Lung (tissue), 12 donors: ENCODE data around the gene ULK2. TPM values are rescaled to one million over a fixed set of nuclear protein-coding genes. Genes with fewer than 3 reads are reported as not detected.

ENCODE experiments used
- ATAC-seq: fragments of 200-7000 bp; cut with Tn5 transposase; one replicate; pipeline ENCODE4 v1.9.1; 2020; ENCODE audit warnings: moderate number of reproducible peaks; ENCODE audit not compliant: insufficient read depth, low FRiP score
- DNase-seq, 3 donors: peaks; one replicate each; pipeline ENCODE4 v3.0.0-alpha.2; 2013 to 2017
- H3K27ac ChIP-seq, 2 donors: one replicate each; pipeline ENCODE4 v1.5.1; 2013; ENCODE audit warnings: mild to moderate bottlenecking in 2 of 2, moderate library complexity in 2 of 2, control low read depth in 1 of 2, inconsistent platforms in 1 of 2, low read depth in 1 of 2, low read length in 1 of 2
- H3K27me3 ChIP-seq, 3 donors: one replicate each; pipeline ENCODE4 v1.5.1; 2013; ENCODE audit warnings: low read length in 2 of 3; ENCODE audit not compliant: control insufficient read depth in 3 of 3, insufficient read depth in 3 of 3
- H3K36me3 ChIP-seq, 4 donors: one replicate each; pipeline ENCODE4 v1.5.1; 2013; ENCODE audit warnings: low read length in 4 of 4, mild to moderate bottlenecking in 1 of 4, moderate library complexity in 1 of 4; ENCODE audit not compliant: control insufficient read depth in 4 of 4, insufficient read depth in 4 of 4
- H3K4me1 ChIP-seq, 5 donors: one replicate each; pipeline ENCODE4 v1.5.1; 2013; ENCODE audit warnings: low read length in 5 of 5, mild to moderate bottlenecking in 2 of 5, moderate library complexity in 1 of 5; ENCODE audit not compliant: control insufficient read depth in 5 of 5, insufficient read depth in 5 of 5
- H3K4me3 ChIP-seq: one replicate; pipeline ENCODE4 v1.5.1; 2013; ENCODE audit warnings: mild to moderate bottlenecking, control low read depth, moderate library complexity
- H3K9ac ChIP-seq, 2 donors: one replicate each; pipeline ENCODE4 v1.5.1; 2013; ENCODE audit warnings: low read length in 2 of 2, control low read depth in 1 of 2; ENCODE audit not compliant: insufficient read depth in 1 of 2
- H3K9me3 ChIP-seq, 4 donors: one replicate each; pipeline ENCODE4 v1.5.1; 2013; ENCODE audit warnings: low read length in 3 of 4, mild to moderate bottlenecking in 1 of 4, moderate library complexity in 1 of 4; ENCODE audit not compliant: control insufficient read depth in 4 of 4, insufficient read depth in 3 of 4
- WGBS, 2 donors: extraction: QIAGEN DNeasy Blood & Tissue Kit; methylation state at CpG; one replicate each; pipeline ENCODE4 v1.1.7; 2013; 5-methylcytosine and 5-hydroxymethylcytosine counted together
- polyA plus RNA-seq, 2 donors: library from polyadenylated mRNA; stranded (reverse); fragments of 200-250 nt; gene quantifications; one replicate each; pipeline ENCODE4 v1.2.1, GENCODE V29; 2013
- total RNA-seq, 2 donors: library from RNA; depleted of rRNA in 1 of 2; stranded (reverse); fragments of >200 nt in 1 of 2; gene quantifications; one replicate each; pipeline ENCODE4 v1.2.1, GENCODE V29; 2014 to 2021
- TF ChIP-seq, protein P1 (sequence below): IDR thresholded peaks from 2 replicates; pipeline ENCODE4 v1.5.1; 2012; ENCODE audit warnings: mild to moderate bottlenecking; ENCODE audit errors: control extremely low read depth, extremely low read depth
- donor health status: control.
- donor health status: control.
- donor health status: Bipolar disorder and iron deficiency.
- donor health status: healthy.
- donor health status: DM: yes; HTN: yes; CAD: no.

ULK2 gene
- total and polyA plus RNA-seq, 4 donors, result 5.8 to 61.4 (median 16.5) TPM

DNA sequence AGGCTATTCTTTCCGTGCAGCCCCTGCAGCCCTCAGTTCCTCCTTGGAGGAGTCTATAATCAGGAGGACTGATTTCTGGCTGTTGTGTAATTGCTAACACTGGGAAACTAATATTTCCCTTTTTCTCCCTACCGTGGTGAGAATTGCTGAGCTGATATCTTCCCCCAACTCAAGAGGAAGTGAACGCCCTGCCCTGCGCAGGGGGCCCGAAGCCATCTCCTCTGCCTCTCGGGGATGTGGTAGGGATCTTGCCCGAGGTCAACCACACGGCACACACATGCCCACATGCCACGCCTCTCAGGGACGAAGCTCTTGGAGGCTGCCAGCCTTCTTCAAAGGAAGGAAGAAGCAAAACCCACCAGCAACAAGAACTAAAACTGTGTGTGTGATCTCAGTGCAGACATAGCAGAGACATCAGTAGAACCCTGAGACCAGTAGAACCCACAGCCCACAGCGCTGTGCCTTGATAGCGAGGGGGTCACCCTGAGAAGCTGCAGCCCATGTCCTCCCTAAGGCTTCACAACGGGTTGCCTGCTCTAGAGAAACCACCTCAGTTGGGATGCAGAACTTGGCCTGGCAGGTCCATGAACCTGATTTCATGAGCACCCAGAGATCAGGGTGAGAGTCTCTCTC is 8.9 kb upstream of the ULK2 start:
- Histone ChIP-seq H3K27me3 (no peaks in the 10 kb centered on the region), H3K27ac (no peak overlapping the region), H3K36me3 (no peaks in the 10 kb centered on the region), H3K9me3 (no peaks in the 10 kb centered on the region), H3K4me3 (no peak overlapping the region), H3K4me1 (no peaks in the 10 kb centered on the region), H3K9ac (no peak overlapping the region)
- TF ChIP-seq, protein P1, sequence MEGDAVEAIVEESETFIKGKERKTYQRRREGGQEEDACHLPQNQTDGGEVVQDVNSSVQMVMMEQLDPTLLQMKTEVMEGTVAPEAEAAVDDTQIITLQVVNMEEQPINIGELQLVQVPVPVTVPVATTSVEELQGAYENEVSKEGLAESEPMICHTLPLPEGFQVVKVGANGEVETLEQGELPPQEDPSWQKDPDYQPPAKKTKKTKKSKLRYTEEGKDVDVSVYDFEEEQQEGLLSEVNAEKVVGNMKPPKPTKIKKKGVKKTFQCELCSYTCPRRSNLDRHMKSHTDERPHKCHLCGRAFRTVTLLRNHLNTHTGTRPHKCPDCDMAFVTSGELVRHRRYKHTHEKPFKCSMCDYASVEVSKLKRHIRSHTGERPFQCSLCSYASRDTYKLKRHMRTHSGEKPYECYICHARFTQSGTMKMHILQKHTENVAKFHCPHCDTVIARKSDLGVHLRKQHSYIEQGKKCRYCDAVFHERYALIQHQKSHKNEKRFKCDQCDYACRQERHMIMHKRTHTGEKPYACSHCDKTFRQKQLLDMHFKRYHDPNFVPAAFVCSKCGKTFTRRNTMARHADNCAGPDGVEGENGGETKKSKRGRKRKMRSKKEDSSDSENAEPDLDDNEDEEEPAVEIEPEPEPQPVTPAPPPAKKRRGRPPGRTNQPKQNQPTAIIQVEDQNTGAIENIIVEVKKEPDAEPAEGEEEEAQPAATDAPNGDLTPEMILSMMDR, result no peak
- peak; percentile 77 for ATAC-seq
- WGBS, 2 donors, result 26 to 54% methylated on average over 13 of the region's 13 CpGs
- DNase-seq, result peak in 1 of 3 donors; percentile 16

GRCh38 chr17:19874256-19874655 is 6.5 kb upstream of the ULK2 start:
- DNase-seq, result no peak
- TF ChIP-seq, protein P1, result no peak
- no peaks in the 10 kb centered on the region for H3K9me3 ChIP-seq

DNA sequence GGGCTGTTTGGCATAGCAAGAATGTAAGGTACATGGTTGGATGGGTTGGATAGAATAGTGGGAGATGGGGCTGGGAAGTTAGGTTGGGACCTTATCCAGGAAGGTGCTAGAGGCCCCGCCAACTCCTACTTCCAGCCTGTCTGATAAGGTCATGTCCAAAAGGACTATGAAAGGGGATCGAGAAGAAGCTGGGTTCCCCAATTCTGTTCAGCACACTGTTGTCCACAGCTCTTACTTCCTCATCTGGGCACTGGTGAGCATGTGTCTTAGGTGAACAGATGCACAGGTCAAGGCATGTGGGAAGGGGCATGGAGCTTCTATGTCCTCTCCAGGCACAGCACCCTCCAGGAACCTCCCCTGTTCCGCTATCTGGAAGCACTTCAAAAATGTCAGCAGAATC is 5.6 kb upstream of the ULK2 start:
- ATAC-seq, result no peak
- Histone ChIP-seq H3K27me3 (no peaks in the 10 kb centered on the region), H3K4me1 (no peaks in the 10 kb centered on the region), H3K36me3 (no peaks in the 10 kb centered on the region), H3K27ac (no peak overlapping the region), H3K9ac (no peak overlapping the region), H3K4me3 (no peak overlapping the region), H3K9me3 (no peaks in the 10 kb centered on the region)
- DNase-seq, result no peak
- 73 to 85% methylated on average over 3 of the region's 3 CpGs for WGBS, 2 donors
- TF ChIP-seq, protein P1, result no peak

More at GRCh38 chr17:19874256-19874655, 6.5 kb upstream of the ULK2 start:
- Histone ChIP-seq H3K9ac (no peak overlapping the region), H3K4me1 (no peaks in the 10 kb centered on the region), H3K27ac (no peak overlapping the region), H3K27me3 (no peaks in the 10 kb centered on the region), H3K4me3 (no peak overlapping the region), H3K36me3 (no peaks in the 10 kb centered on the region)
- 88 to 90% methylated on average over 10 of the region's 10 CpGs for WGBS, 2 donors
- ATAC-seq, result no peak

- no peaks in the 10 kb centered on the region for H3K27me3 ChIP-seq
- peaks cover 0 to 14% (median 3%) of the 10 kb centered on the region in 5 donors for H3K4me1 ChIP-seq
- DNase-seq, result no peak
- WGBS, 2 donors, result 43% methylated on average over 23 of the region's 23 CpGs
- TF ChIP-seq, protein P1, result no peak
- no peak overlapping the region for H3K9ac ChIP-seq
- no peaks in the 10 kb centered on the region for H3K9me3 ChIP-seq
- ATAC-seq, result no peak
- H3K27ac ChIP-seq, result peak overlapping the region; percentile 72 to 96
- H3K36me3 ChIP-seq, result peaks cover 0 to 8% (median 3%) of the 10 kb centered on the region in 4 donors
- H3K4me3 ChIP-seq, result peak overlapping the region; percentile 92
Measured at GRCh38 chr17:19868079-19868395, 301 bp upstream of the ULK2 start.
